ENCODE results near the gene MRPS18A. TPM values are rescaled to one million over a fixed set of nuclear protein-coding genes. Genes with fewer than 3 reads are reported as not detected.
"Not testable (repeated sequence)": the region's sequence is repeated elsewhere in the genome, so short reads cannot be mapped to it uniquely, and the experiment has no call there.

MRPS18A gene
- total RNA-seq, 1 donor from 2014 or later, result 57.0 TPM

DNA sequence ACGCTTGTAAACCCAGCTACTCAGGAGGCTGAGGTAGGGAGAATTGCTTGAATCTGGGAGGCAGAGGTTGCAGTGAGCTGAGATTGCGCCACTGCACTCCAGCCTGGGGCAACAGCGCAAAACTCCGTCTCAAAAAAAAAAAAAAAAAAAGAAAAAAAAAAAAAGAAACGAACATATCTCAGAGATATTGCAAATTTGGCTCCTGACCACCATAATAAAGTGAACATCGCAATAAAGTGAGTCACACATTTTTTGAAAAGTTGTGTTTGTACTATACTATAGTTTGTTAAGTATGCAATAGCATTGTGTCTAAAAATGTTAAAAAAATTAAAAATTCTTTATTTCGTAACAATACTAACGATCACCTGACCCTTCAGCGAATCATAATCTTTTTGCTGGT is 29.4 kb downstream of the MRPS18A start:
- ChIA-PET CTCF (no interaction called here), POLR2A (no interaction called here)
- no peak for DNase-seq
- no peak overlapping the region for H3K4me3 Mint-ChIP-seq
- H3K36me3 Mint-ChIP-seq (ENCODE audit: low read depth), result no peaks in the 10 kb centered on the region
- no peak overlapping the region for H3K27ac Mint-ChIP-seq
- intact Hi-C loops (cut with micrococcal nuclease), result no loop called here
- no peaks in the 10 kb centered on the region for H3K27me3 Mint-ChIP-seq
- ATAC-seq (ENCODE audit: low read depth), result no peak
- no peaks in the 10 kb centered on the region for H3K9me3 Mint-ChIP-seq
- H3K4me1 Mint-ChIP-seq, result no peaks in the 10 kb centered on the region
- TF ChIP-seq, protein P1, sequence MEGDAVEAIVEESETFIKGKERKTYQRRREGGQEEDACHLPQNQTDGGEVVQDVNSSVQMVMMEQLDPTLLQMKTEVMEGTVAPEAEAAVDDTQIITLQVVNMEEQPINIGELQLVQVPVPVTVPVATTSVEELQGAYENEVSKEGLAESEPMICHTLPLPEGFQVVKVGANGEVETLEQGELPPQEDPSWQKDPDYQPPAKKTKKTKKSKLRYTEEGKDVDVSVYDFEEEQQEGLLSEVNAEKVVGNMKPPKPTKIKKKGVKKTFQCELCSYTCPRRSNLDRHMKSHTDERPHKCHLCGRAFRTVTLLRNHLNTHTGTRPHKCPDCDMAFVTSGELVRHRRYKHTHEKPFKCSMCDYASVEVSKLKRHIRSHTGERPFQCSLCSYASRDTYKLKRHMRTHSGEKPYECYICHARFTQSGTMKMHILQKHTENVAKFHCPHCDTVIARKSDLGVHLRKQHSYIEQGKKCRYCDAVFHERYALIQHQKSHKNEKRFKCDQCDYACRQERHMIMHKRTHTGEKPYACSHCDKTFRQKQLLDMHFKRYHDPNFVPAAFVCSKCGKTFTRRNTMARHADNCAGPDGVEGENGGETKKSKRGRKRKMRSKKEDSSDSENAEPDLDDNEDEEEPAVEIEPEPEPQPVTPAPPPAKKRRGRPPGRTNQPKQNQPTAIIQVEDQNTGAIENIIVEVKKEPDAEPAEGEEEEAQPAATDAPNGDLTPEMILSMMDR (IDR thresholded peaks at IDR 0.05), result no peak

DNA sequence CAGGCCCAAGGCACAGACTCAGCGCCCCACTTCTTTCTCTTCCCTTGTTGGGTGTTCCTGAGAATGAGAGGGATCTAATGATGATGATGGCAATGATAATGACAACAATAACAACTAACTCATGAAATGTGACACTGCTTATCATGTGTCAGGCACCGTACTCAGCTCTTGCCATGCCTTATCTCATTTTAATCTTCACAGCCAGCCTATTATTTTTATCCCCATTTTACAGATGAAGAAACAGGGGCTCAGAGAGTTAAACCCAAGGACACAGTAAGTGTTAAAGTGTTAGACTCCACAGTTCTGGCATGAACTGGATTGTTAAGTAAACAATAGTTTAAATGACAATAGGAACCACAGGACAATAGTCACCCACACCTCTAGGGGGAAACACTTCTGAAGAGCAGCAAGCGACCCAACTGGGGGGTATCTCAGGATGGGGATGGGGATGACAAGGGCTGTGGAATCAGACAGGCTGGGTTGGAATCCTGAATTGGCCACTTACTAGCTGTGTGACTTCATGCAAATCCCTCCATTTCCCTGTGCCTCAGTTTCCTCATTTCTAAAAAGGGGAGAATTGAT is 30.3 kb downstream of the MRPS18A start:
- H3K27ac Mint-ChIP-seq, result no peak overlapping the region
- no peaks in the 10 kb centered on the region for H3K36me3 Mint-ChIP-seq (ENCODE audit: low read depth)
- H3K9me3 Mint-ChIP-seq, result no peaks in the 10 kb centered on the region
- intact Hi-C loops (cut with micrococcal nuclease), result no loop called here
- no peaks in the 10 kb centered on the region for H3K4me1 Mint-ChIP-seq
- no peak for DNase-seq
- H3K4me3 Mint-ChIP-seq, result no peak overlapping the region
- TF ChIP-seq, protein P1 (IDR thresholded peaks at IDR 0.05), result no peak
- ChIA-PET CTCF (interaction anchor here (1.1 kb wide), 1 partner anchor 9 kb away, joined by 3 read pairs; no protein-coding TSS in a partner anchor), POLR2A (no interaction called here)
- no peak for ATAC-seq (ENCODE audit: low read depth)
- H3K27me3 Mint-ChIP-seq, result no peaks in the 10 kb centered on the region

DNA sequence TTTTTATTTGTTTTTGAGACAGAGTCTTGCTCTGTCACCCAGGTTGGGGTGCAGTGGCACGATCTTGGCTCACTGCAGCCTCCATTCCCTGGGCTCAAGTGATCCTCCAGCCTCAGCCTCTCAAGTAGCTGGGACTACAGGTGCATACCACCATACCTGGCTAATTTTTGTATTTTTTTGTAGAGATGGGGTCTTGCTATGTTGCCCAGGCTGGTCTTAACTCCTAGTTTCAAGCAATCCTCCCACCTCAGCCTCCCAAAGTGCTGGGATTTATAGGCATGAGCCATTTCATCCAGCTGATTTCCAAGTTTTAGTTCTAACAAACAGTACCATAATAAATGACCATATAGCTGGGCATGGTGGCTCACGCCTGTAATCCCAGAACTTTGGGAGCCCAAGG is 34.8 kb downstream of the MRPS18A start:
- H3K9me3 Mint-ChIP-seq; ATAC-seq (ENCODE audit: low read depth); H3K4me3 Mint-ChIP-seq; DNase-seq; H3K36me3 Mint-ChIP-seq (ENCODE audit: low read depth); intact Hi-C loops (cut with micrococcal nuclease); H3K27me3 Mint-ChIP-seq; H3K27ac Mint-ChIP-seq; H3K4me1 Mint-ChIP-seq: not testable (repeated sequence)
- ChIA-PET CTCF (interaction anchor here (1.4 kb wide), 1 partner anchor 17 kb away, joined by 3 read pairs; no protein-coding TSS in a partner anchor), POLR2A (interaction anchor here (0.7 kb wide), 1 partner anchor 24 kb away, joined by 3 read pairs; the partner anchor contains the start of gene GTPBP2)

DNA sequence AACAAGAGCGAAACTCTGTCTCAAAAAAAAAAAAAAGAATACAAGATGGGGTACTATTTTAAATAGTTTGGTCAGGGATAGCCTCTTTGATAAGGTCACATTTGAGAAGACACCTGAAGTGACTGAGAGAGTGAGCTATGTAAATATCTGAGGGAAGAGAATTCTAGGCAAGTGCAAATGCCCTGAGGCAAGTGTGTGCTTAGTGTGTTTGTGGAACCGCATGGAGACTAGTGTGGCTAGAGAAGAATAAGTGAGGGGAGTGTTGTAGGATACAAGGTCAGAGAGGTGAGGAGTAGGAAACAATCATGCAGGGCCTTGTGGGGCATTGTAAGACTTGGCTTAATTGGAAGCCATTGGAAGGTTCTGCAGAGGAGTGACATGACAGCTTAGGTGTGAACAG is 39.3 kb downstream of the MRPS18A start:
- Mint-ChIP-seq H3K9me3 (no peaks in the 10 kb centered on the region), H3K27ac (no peak overlapping the region), H3K36me3 (ENCODE audit: low read depth) (no peaks in the 10 kb centered on the region), H3K4me1 (peaks cover 11% of the 10 kb centered on the region), H3K27me3 (no peaks in the 10 kb centered on the region), H3K4me3 (no peak overlapping the region)
- CTCF ChIA-PET, result no interaction called here
- intact Hi-C loops (cut with micrococcal nuclease), result no loop called here
- POLR2A ChIA-PET, result no interaction called here
- TF ChIP-seq, protein P1 (IDR thresholded peaks at IDR 0.05), result no peak
- ATAC-seq (ENCODE audit: low read depth) (no peak), DNase-seq (no peak)

DNA sequence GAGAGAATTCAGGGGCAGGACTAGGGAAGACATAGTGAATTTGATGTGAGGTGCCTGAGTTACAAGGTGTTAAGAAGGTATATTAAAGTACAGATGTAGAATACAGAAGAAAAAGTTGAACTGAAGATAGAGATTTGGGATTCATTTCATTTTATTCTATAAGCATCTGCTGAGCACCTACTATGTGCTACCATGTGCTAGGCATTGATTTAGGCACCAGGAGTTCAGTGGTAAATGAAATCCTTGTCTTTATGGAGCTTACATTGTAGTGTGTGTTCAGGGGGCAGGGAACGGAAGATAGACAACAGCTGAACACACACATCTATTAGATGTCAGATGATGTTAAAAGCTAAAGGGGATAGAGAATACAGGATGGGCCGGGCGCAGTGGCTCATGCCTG is 40.0 kb downstream of the MRPS18A start:
- DNase-seq (no peak), ATAC-seq (ENCODE audit: low read depth) (no peak)
- ChIA-PET POLR2A (no interaction called here), CTCF (no interaction called here)
- no peaks in the 10 kb centered on the region for H3K9me3 Mint-ChIP-seq
- intact Hi-C loops (cut with micrococcal nuclease), result no loop called here
- H3K27ac Mint-ChIP-seq, result no peak overlapping the region
- peaks cover 11% of the 10 kb centered on the region for H3K4me1 Mint-ChIP-seq
- TF ChIP-seq, protein P1 (IDR thresholded peaks at IDR 0.05), result no peak
- H3K36me3 Mint-ChIP-seq (ENCODE audit: low read depth), result peaks cover 3% of the 10 kb centered on the region
- H3K27me3 Mint-ChIP-seq, result no peaks in the 10 kb centered on the region
- H3K4me3 Mint-ChIP-seq, result no peak overlapping the region

Data from activated B cell treated with CpG ODN at 0.5 μM for 24 hours (primary cell).